OCI-LY3 (cell line): ENCODE data around the gene TCERG1L.

Source experiments
- H2AFZ ChIP-seq: fragments of 200-600, 300-600 bp; shearing (Covaris generic); 2 replicates; pipeline ENCODE4 v1.6.0; 2014; ENCODE audit warnings: antibody characterized with exemption, low read depth, low read length
- H3K27ac ChIP-seq: fragments of 200-600, 300-600 bp; sonication (generic); 2 replicates; pipeline ENCODE4 v1.5.1; 2014; ENCODE audit warnings: mild to moderate bottlenecking, low read length, moderate library complexity, mixed read lengths
- H3K27me3 ChIP-seq: fragments of 200-600, 300-600 bp; sonication (generic); 2 replicates; pipeline ENCODE4 v1.6.1; 2014; ENCODE audit warnings: low read depth, low read length, mixed read lengths
- H3K36me3 ChIP-seq: fragments of 200-600, 300-600 bp; sonication (generic); replicated peaks from 2 replicates; pipeline ENCODE3; 2014; ENCODE audit warnings: low read depth, low read length, mixed read lengths
- H3K4me1 ChIP-seq: fragments of 300-600, 200-600 bp; sonication (generic); 2 replicates; pipeline ENCODE4 v1.6.1; 2014; ENCODE audit warnings: low read length, mixed read lengths
- H3K4me2 ChIP-seq: fragments of 200-600, 300-600 bp; sonication (generic); 2 replicates; pipeline ENCODE4 v1.6.1; 2014; ENCODE audit warnings: low read length, mixed read lengths
- H3K4me3 ChIP-seq: fragments of 300-600, 200-600 bp; sonication (generic); 2 replicates; pipeline ENCODE4 v1.5.1; 2014; ENCODE audit warnings: antibody characterized with exemption, mild to moderate bottlenecking, low read length, moderate library complexity
- H3K79me2 ChIP-seq: fragments of 300-600, 200-600 bp; shearing (Covaris generic); 2 replicates; pipeline ENCODE4 v1.6.1; 2014; ENCODE audit warnings: mild to moderate bottlenecking, low read length, mixed read lengths
- H3K9ac ChIP-seq: fragments of 300-600, 200-600 bp; shearing (Covaris generic); 2 replicates; pipeline ENCODE4 v1.6.0; 2014; ENCODE audit warnings: mild to moderate bottlenecking, low read length, moderate library complexity
- H3K9me3 ChIP-seq: fragments of 200-600, 300-600 bp; shearing (Covaris generic); 2 replicates; pipeline ENCODE4 v1.6.1; 2014; ENCODE audit warnings: low read length, mixed read lengths; ENCODE audit not compliant: insufficient read depth
- H4K20me1 ChIP-seq: fragments of 200-600, 300-600 bp; sonication (generic); 2 replicates; pipeline ENCODE4 v1.6.1; 2016; ENCODE audit warnings: low read length, mixed read lengths; ENCODE audit not compliant: insufficient read depth
- CTCF ChIP-seq: fragments of 200-600, 300-600 bp; sonication (generic); IDR thresholded peaks from 2 replicates; pipeline ENCODE4 v1.5.1; 2014; ENCODE audit warnings: antibody characterized with exemption, low read length, low read depth
- EZH2phosphoT487 ChIP-seq: fragments of 200-600 bp; shearing (Covaris generic); IDR thresholded peaks from 2 replicates; pipeline ENCODE4 v1.6.1; 2018; ENCODE audit warnings: antibody characterized with exemption, mixed run types, low read depth

TCERG1L gene

DNA sequence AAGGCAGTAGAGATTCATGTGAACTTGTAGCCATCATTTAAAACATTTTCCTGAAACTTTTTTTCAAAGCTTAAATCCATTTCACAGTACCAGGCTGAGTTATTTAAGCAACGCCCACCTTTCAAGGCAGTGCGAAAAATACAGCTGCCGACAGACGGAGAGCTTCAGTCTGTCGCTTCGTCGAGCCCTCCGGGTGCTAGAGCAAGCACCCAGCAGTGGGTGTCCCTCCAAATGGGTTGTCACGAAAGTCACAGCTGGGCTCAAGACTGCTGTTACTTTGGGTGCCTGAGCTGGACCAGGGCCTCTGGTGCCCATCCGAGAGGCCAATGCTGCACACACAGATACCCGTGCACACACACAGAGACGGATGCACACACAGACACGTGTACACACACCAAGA lies 135.6 kb downstream of the TCERG1L start:
- Histone ChIP-seq H4K20me1 (no peaks in the 10 kb centered on the region), H3K9ac (no peak overlapping the region), H3K79me2 (no peaks in the 10 kb centered on the region), H3K27ac (no peak overlapping the region), H3K4me3 (no peak overlapping the region), H3K27me3 (no peaks in the 10 kb centered on the region), H3K36me3 (no peaks in the 10 kb centered on the region), H3K4me2 (no peak overlapping the region), H3K9me3 (no peaks in the 10 kb centered on the region), H3K4me1 (no peaks in the 10 kb centered on the region), H2AFZ (no peak overlapping the region)
- no peak for TF ChIP-seq EZH2phosphoT487
- no peak for TF ChIP-seq CTCF

DNA sequence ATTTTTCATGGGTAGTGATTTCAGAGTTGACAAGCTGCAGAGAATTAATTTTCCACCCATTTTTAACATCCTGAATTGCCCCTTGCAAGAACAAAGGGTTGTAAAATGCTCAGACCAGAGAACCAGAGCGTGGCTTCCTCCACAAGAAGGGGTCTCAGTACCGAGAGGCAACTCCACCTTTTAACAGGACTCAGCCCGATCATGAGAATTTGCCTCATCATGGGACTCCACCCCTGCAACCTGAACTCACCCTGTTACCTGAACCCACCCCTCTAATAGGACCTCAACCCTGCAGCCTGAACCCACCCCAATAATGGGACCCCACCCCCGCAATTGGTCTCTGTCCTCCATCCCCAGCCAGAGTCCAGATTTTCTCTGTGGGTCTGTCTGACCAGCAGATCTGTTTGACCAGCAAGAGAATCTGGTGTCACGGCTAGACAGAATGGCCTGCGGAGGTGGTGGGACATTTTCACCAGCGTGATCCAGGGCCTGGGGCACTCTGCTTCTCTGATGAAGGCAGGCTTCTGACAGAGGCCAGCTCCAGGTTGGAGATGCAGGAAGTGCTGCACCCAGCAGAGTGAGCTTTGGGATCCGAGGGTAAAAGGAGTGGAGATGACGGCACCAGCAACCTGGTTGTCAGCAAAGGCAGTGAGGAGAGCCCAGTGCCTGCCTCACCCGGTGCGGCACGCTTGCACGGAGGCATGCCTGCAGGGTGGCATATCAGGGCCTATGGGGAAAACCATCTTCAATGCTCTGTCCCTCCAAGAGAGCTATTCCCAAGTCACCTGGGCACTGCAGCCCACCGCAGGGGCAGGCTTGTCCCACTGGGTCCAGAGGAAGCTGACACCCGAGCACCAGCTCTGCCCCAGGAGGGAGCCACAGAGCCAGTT lies 136.6 kb downstream of the TCERG1L start:
- Histone ChIP-seq H3K27me3 (no peaks in the 10 kb centered on the region), H3K79me2 (no peaks in the 10 kb centered on the region), H3K9me3 (no peaks in the 10 kb centered on the region), H3K4me3 (no peak overlapping the region), H3K4me2 (no peak overlapping the region), H3K36me3 (no peaks in the 10 kb centered on the region), H3K27ac (no peak overlapping the region), H2AFZ (no peak overlapping the region), H3K9ac (no peak overlapping the region), H3K4me1 (no peaks in the 10 kb centered on the region), H4K20me1 (no peaks in the 10 kb centered on the region)
- TF ChIP-seq CTCF, result no peak
- TF ChIP-seq EZH2phosphoT487, result no peak

DNA sequence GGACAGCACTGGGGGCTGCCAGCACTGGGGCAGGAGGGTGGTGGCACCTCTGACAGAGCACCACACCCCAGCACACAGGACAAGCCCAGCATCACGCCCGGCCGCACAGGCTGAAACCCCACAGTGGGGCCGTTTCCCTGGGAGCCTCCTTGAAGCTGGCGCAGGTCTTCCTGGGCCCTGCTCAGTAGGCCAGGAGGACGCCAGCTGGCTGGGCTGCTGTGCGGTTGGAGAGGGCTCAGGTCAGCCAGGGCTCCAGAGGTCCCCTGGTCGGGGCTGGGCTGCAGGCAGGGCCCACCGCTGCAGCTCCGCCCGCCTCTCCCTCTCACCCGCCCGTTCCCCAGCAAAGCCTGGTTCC lies 137.3 kb downstream of the TCERG1L start:
- no peak overlapping the region for H3K4me3 ChIP-seq
- H3K27me3 ChIP-seq, result no peaks in the 10 kb centered on the region
- no peaks in the 10 kb centered on the region for H3K4me1 ChIP-seq
- H3K9ac ChIP-seq, result no peak overlapping the region
- H3K79me2 ChIP-seq, result no peaks in the 10 kb centered on the region
- H3K9me3 ChIP-seq, result no peaks in the 10 kb centered on the region
- H3K4me2 ChIP-seq, result no peak overlapping the region
- no peak overlapping the region for H2AFZ ChIP-seq
- TF ChIP-seq EZH2phosphoT487 (no peak), CTCF (no peak)
- no peaks in the 10 kb centered on the region for H4K20me1 ChIP-seq
- no peak overlapping the region for H3K27ac ChIP-seq
- H3K36me3 ChIP-seq, result no peaks in the 10 kb centered on the region

- Histone ChIP-seq H3K27ac (no peak overlapping the region), H3K4me3 (no peak overlapping the region), H3K79me2 (no peaks in the 10 kb centered on the region), H3K9ac (no peak overlapping the region), H4K20me1 (no peaks in the 10 kb centered on the region), H3K4me1 (no peaks in the 10 kb centered on the region), H3K9me3 (no peaks in the 10 kb centered on the region), H3K4me2 (no peak overlapping the region), H2AFZ (no peak overlapping the region), H3K36me3 (no peaks in the 10 kb centered on the region), H3K27me3 (no peaks in the 10 kb centered on the region)
- TF ChIP-seq CTCF (no peak), EZH2phosphoT487 (no peak)
These were observed 137.9 kb downstream of the TCERG1L start for GRCh38 chr10:131173484-131174210.
